HUDEP-2 (cell line): ENCODE data around the gene RNF187.

Experiments used
- DNase-seq, 76 experiments: peaks; one replicate each; lab custom pipeline; 2025; ENCODE audit not compliant: unreplicated experiment in 76 of 76; lab: John Stamatoyannopoulos, UW

Gene RNF187

GRCh38 chr1:228487336-228488124, at the start of gene RNF187:
Gene RNF187, plus strand, starts transcription at chr1:228487382.
- DNase-seq = peak in 11 of 76 experiments; percentile 16 to 68 (median 48)

GRCh38 chr1:228437424-228437962, 49.7 kb upstream of the RNF187 start:
- no peak for DNase-seq

- peak in 2 of 76 experiments; percentile 5 to 31 for DNase-seq
Measured at GRCh38 chr1:228438266-228438665, 48.9 kb upstream of the RNF187 start.

- no peak for DNase-seq
Measured at GRCh38 chr1:228440761-228441500, 46.3 kb upstream of the RNF187 start.

- DNase-seq = no peak
Measured at GRCh38 chr1:228443395-228443794, 43.8 kb upstream of the RNF187 start.

GRCh38 chr1:228445490-228445842, 41.7 kb upstream of the RNF187 start:
- no peak for DNase-seq

- DNase-seq = peak in 7 of 76 experiments; percentile 8 to 23 (median 13)
Measured at GRCh38 chr1:228445843-228446650, 41.1 kb upstream of the RNF187 start.

GRCh38 chr1:228446852-228447251, 40.3 kb upstream of the RNF187 start:
- DNase-seq = no peak

- DNase-seq = no peak
Measured at GRCh38 chr1:228448372-228448771, 38.8 kb upstream of the RNF187 start.

- DNase-seq = no peak
Measured at GRCh38 chr1:228450200-228450599, 37.0 kb upstream of the RNF187 start.

- DNase-seq = no peak
Measured at GRCh38 chr1:228452194-228453021, 34.8 kb upstream of the RNF187 start.

GRCh38 chr1:228453022-228453560, 34.1 kb upstream of the RNF187 start:
- no peak for DNase-seq

GRCh38 chr1:228453614-228454013, 33.6 kb upstream of the RNF187 start:
- no peak for DNase-seq

GRCh38 chr1:228454238-228454637, 32.9 kb upstream of the RNF187 start:
- DNase-seq = no peak

- DNase-seq = peak in 5 of 76 experiments; percentile 2 to 18 (median 11)
Measured at GRCh38 chr1:228455715-228456114, 31.5 kb upstream of the RNF187 start.

- DNase-seq = no peak
Measured at GRCh38 chr1:228456252-228457016, 30.7 kb upstream of the RNF187 start.

- DNase-seq = peak in 1 of 76 experiments; percentile 46
Measured at GRCh38 chr1:228457017-228457395, 30.2 kb upstream of the RNF187 start.

- DNase-seq = peak; percentile 46 to 99 (median 90)
Measured at GRCh38 chr1:228457396-228458176, 29.6 kb upstream of the RNF187 start.
